UCSD-AML1 (cell line): ENCODE measurements around the gene ZCCHC18.
"Not testable (repeated sequence)": the region's sequence is repeated elsewhere in the genome, so short reads cannot be mapped to it uniquely, and the experiment has no call there.

ENCODE experiments used
- DNase-seq: peaks from one replicate; lab custom pipeline; 2025; ENCODE audit not compliant: unreplicated experiment; lab: John Stamatoyannopoulos, UW

The ZCCHC18 gene

GRCh38 chrX:104112326-104112951, at the start of gene ZCCHC18:
Gene ZCCHC18 (plus strand): TSS chrX:104112523. CDS start chrX:104114112, 1,589 bp downstream.
- peak; percentile 49 for DNase-seq

- not testable (repeated sequence) for DNase-seq
These were observed 49.7 kb upstream of the ZCCHC18 start for GRCh38 chrX:104062636-104063035.

- not testable (repeated sequence) for DNase-seq
These were observed 36.4 kb upstream of the ZCCHC18 start, which contains the start of gene TMSB15C for GRCh38 chrX:104075778-104076445. Gene TMSB15C (minus strand): TSS chrX:104076236.

- DNase-seq = not testable (repeated sequence)
These were observed 34.5 kb upstream of the ZCCHC18 start for GRCh38 chrX:104077854-104078253.

- DNase-seq = no peak
These were observed 28.3 kb upstream of the ZCCHC18 start for GRCh38 chrX:104084063-104084462.

- DNase-seq = no peak
These were observed 27.6 kb upstream of the ZCCHC18 start for GRCh38 chrX:104084534-104085277.

- no peak for DNase-seq
These were observed 26.8 kb upstream of the ZCCHC18 start for GRCh38 chrX:104085477-104085876.

- no peak for DNase-seq
These were observed 26.4 kb upstream of the ZCCHC18 start for GRCh38 chrX:104085919-104086318.

- no peak for DNase-seq
These were observed 14.0 kb upstream of the ZCCHC18 start for GRCh38 chrX:104098151-104098808.

GRCh38 chrX:104098919-104099318, 13.4 kb upstream of the ZCCHC18 start:
- DNase-seq = no peak

GRCh38 chrX:104104676-104105075, 7.6 kb upstream of the ZCCHC18 start:
- no peak for DNase-seq

- no peak for DNase-seq
These were observed 6.7 kb upstream of the ZCCHC18 start for GRCh38 chrX:104105330-104106262.

- no peak for DNase-seq
These were observed 3.4 kb upstream of the ZCCHC18 start for GRCh38 chrX:104108955-104109354.

GRCh38 chrX:104110491-104111240, 1.7 kb upstream of the ZCCHC18 start:
- not testable (repeated sequence) for DNase-seq

- peak; percentile 37 for DNase-seq
These were observed 1.1 kb downstream of the ZCCHC18 start for GRCh38 chrX:104113222-104113965.

- DNase-seq = no peak
These were observed 5.4 kb downstream of the ZCCHC18 start for GRCh38 chrX:104117759-104118158.

- DNase-seq = no peak
These were observed 6.4 kb downstream of the ZCCHC18 start for GRCh38 chrX:104118765-104119164.

GRCh38 chrX:104122829-104123228, 10.5 kb downstream of the ZCCHC18 start:
- no peak for DNase-seq

- DNase-seq = no peak
These were observed 14.5 kb downstream of the ZCCHC18 start for GRCh38 chrX:104126856-104127255.
